GM10847 (cell line): ENCODE data around the gene SPOUT1.

Experiments used
- POLR2A ChIP-seq: IDR thresholded peaks from 2 replicates; pipeline ENCODE4 v1.6.1; 2011; ENCODE audit not compliant: insufficient read length; ENCODE audit errors: extremely low read depth

SPOUT1 gene

GRCh38 chr9:128819716-128820664, 9.6 kb downstream of the SPOUT1 start:
- TF ChIP-seq POLR2A: no peak

GRCh38 chr9:128818839-128819715, 10.5 kb downstream of the SPOUT1 start:
- no peak for TF ChIP-seq POLR2A

- peak; percentile 79 for TF ChIP-seq POLR2A
These were observed 11.3 kb downstream of the SPOUT1 start, which contains the start of gene ENDOG for GRCh38 chr9:128818099-128818838. Gene ENDOG (plus strand): TSS chr9:128818500. CDS start chr9:128818685, 185 bp downstream.

- TF ChIP-seq POLR2A: no peak
These were observed 18.7 kb downstream of the SPOUT1 start for GRCh38 chr9:128810873-128811272.

- TF ChIP-seq POLR2A: no peak
These were observed 19.8 kb downstream of the SPOUT1 start for GRCh38 chr9:128809831-128810230.

GRCh38 chr9:128809036-128809599, 20.5 kb downstream of the SPOUT1 start:
- no peak for TF ChIP-seq POLR2A

GRCh38 chr9:128808543-128808942, 21.1 kb downstream of the SPOUT1 start:
- no peak for TF ChIP-seq POLR2A

- no peak for TF ChIP-seq POLR2A
These were observed 21.8 kb downstream of the SPOUT1 start for GRCh38 chr9:128807827-128808226.

GRCh38 chr9:128805661-128806060, 23.9 kb downstream of the SPOUT1 start:
- TF ChIP-seq POLR2A: no peak

GRCh38 chr9:128802482-128802881, 27.1 kb downstream of the SPOUT1 start:
- TF ChIP-seq POLR2A: no peak

GRCh38 chr9:128800061-128800460, 29.5 kb downstream of the SPOUT1 start:
- TF ChIP-seq POLR2A: no peak

- TF ChIP-seq POLR2A: no peak
These were observed 30.7 kb downstream of the SPOUT1 start for GRCh38 chr9:128798896-128799295.

GRCh38 chr9:128792978-128793686, 36.5 kb downstream of the SPOUT1 start:
- TF ChIP-seq POLR2A: no peak

GRCh38 chr9:128792134-128792533, 37.5 kb downstream of the SPOUT1 start:
- TF ChIP-seq POLR2A: no peak
